Muscle of back (tissue), 13 donors: ENCODE measurements around the gene SLC29A2. TPM values are rescaled to one million over a fixed set of nuclear protein-coding genes. Genes with fewer than 3 reads are reported as not detected.

ENCODE experiments used
- DNase-seq, 3 donors: peaks; one replicate each; pipeline versions ENCODE4 v3.0.0 to v3.0.0-alpha.2; 2013
- long read RNA-seq, 9 donors: transcript quantifications; one replicate each; lab custom pipeline, GENCODE V29; 2026
- polyA plus RNA-seq, 10 donors: library from polyadenylated mRNA; unstranded; fragments of 120-200 nt; gene quantifications; one replicate each; pipeline ENCODE4 v1.2.1, GENCODE V29; 2013; ENCODE audit not compliant: insufficient read length in 10 of 10

The SLC29A2 gene, protein sequence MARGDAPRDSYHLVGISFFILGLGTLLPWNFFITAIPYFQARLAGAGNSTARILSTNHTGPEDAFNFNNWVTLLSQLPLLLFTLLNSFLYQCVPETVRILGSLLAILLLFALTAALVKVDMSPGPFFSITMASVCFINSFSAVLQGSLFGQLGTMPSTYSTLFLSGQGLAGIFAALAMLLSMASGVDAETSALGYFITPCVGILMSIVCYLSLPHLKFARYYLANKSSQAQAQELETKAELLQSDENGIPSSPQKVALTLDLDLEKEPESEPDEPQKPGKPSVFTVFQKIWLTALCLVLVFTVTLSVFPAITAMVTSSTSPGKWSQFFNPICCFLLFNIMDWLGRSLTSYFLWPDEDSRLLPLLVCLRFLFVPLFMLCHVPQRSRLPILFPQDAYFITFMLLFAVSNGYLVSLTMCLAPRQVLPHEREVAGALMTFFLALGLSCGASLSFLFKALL
- 10 to 100 TPM; 14.5 to 30.4 (median 24.5) TPM for polyA plus RNA-seq
- long read RNA-seq, donor 1, partial matches to known transcripts = 0 of 2 reads
- long read RNA-seq, donor 1, other reads (novel, unspliced or antisense) = 0 of 2 reads
- long read RNA-seq, donor 2, partial matches to known transcripts = 0 of 1 reads
- long read RNA-seq, donor 2, other reads (novel, unspliced or antisense) = 0 of 1 reads
- long read RNA-seq, donor 3 = 0 reads
- long read RNA-seq, donor 4, partial matches to known transcripts = 5 of 6 reads
- long read RNA-seq, donor 4, other reads (novel, unspliced or antisense) = 0 of 6 reads
- long read RNA-seq, donor 5, partial matches to known transcripts = 0 of 1 reads
- long read RNA-seq, donor 5, other reads (novel, unspliced or antisense) = 0 of 1 reads
- long read RNA-seq, donor 6, partial matches to known transcripts = 0 of 3 reads
- long read RNA-seq, donor 6, other reads (novel, unspliced or antisense) = 0 of 3 reads
- long read RNA-seq, donor 7, partial matches to known transcripts = 0 of 1 reads
- long read RNA-seq, donor 7, other reads (novel, unspliced or antisense) = 0 of 1 reads
- long read RNA-seq, donor 8, partial matches to known transcripts = 0 of 1 reads
- long read RNA-seq, donor 8, other reads (novel, unspliced or antisense) = 0 of 1 reads
- long read RNA-seq, donor 9 = 0 reads

DNA sequence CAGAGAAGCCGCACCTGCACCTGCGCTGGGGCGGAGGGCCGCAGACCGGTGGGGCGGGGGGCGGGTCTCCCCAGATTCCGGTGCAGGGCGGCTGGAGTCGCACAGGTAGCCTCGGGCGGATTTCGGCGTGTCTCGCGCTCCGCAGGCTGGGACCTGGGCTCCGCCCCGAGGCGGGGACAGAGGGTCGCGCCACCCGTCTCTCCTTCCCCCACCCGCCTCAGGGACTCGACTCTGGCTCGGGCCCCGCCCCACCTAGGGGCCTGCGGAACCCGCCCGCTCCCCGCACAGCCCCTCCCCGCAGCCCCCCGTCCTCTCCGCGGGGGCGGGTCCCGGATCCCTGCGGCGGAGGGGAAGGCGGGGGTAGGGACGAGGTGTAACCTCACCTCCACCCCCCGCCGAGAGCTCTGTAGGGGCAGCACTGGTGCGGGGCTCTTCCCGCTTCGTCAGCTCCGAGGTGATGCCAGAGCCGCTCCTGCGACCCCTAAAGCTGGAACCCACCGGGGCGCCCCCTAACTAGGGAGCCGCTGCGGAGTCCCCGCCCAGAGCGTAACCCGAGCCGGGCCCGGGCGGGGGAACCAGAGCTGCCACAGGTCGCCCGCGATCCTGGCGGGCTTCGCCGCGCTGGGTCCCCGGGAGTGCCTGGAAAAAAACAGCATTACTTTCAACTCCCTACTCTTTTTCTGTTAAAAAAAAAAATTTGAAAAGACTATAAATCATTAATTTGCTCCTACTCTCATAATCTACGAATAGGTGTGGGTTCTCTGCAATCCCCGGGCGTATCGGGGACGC, at the start of gene SLC29A2:
Gene SLC29A2, minus strand, starts transcription at position 134 of the 789 bp plus-strand sequence. CDS start 169 bp downstream, outside the sequence.
- peak; percentile 22 to 58 (median 38) for DNase-seq

DNA sequence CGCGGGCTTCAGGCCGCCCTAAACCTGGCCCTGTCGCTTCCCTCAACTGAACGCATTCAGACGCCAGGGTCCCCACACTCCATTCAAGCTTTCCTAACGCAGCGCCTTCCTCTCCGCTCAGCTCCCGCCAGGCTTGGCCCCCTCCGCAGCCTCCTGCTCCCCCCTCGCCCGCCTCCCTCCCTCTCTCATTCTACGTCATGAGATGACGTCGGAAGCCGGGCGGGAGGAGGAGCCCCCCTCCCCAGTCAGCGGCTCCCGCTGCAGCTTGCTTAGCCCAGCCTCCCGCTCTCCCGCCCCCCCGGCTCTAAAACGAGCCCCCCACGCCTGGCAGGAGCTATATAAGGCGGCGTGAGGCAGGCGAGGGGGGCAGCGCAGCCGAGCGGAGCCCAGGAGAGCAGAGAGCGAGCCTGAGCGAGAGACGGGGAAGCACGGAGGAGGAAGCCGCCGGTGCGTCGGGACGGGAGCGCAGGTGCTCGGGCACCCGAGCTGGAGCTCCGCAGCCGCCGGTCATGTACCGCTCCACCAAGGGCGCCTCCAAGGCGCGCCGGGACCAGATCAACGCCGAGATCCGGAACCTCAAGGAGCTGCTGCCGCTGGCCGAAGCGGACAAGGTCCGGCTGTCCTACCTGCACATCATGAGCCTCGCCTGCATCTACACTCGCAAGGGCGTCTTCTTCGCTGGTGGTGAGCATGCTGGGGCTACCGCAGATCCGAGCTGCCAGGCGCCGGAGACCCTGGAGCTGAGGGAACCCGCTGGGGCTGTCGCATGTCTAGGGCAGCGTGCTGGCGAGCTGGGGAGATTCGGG, 49.3 kb upstream of the SLC29A2 start, which contains the start of gene NPAS4:
Gene NPAS4, plus strand, starts transcription at position 365 of the 806 bp plus-strand sequence. Its CDS starts 145 bp downstream, at position 510.
- DNase-seq = no peak

DNA sequence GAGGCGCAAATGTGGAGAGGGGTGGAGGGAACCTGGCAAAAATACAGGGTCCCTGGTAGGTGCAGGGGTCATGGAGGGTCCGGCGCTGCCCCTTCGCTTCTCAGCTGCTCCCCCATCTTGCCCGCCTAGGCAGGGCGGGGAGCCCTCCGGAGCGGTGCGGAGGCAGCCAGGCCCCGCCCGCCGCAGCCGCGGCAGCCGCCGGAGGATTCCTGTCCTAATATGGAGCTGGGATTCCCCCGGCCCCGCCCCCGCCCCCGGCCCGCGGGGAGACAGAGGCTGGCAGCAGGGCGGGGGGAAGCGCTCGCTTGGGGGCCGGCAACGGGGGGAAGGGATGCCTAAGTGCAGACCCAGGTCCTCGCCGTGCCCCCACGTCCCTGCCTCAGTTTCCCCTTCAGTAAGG, 48.3 kb upstream of the SLC29A2 start:
- DNase-seq = no peak

DNA sequence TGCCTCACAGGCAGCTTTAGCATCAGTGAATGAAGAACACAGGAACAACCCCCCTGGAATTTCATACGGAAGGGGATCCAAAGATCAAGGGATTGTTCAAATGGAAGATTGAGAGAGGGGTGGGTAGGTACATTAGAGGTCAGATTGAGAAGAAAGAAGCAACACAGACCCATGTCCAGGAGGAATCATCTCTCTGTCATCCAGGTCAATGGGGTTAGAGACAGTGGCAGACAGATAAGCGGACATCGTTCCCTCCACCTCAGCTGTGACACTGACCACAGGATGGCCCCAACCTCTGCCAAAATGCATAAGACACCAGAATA, 47.4 kb upstream of the SLC29A2 start:
- DNase-seq = no peak

DNA sequence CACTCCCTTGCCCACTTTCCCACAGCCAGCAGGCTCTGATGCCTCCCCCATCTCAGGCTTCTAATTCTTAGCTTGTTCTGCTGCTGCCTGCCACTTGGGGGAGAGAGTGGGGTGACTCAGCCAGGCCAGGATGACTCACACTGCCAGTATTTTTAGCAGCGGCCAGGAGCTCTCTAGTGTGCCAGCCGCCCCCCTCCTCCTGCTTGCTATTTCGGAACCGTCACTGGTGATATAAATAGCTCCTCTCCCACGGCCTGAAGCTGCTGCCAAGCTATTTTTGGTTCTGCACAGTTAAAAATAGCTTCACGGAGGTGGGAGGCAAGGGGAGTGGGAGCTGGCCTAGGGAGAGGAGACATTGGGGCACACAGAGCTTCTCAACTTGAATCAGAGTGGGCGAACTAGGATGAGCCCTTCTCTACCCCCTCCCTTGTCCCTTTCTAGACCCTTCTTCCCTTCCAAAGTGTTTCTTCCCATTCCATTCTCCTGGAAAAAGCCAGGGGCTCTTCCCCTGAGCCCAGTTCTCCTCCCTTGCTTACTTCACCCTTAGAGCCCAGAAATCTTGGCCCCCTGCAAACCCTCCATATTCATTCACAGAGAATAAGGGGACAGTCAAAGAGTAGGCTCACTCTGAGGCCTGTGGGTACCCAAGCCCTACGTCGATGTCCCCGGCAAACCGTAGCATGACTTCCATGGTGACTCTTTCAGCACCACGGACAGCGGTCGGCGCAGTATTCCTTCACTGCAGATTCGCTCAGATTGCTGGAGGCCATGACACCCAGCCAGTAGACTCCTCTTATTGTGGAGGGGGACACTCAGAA, 46.8 kb upstream of the SLC29A2 start:
- peak; percentile 74 to 96 (median 80) for DNase-seq

DNA sequence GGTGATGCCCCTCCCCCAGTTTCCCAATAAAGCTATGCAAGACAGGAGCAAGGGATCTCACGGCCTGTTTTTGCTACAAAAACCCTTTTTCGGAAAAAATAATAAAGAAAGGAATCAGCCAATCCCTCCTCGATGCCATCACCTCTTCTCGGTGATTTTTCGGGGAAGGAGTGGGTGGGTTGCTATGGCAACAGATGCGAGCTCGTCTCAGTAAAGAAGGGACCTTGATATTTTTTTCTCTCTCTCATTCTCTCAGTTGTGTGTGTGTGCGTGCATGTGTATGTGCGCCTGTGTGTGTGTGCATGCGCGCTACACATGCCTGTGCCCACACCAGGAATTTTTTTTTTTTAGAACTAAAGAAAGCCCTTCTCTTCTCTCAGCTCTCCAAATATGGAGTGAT, 45.4 kb upstream of the SLC29A2 start:
- no peak for DNase-seq

DNA sequence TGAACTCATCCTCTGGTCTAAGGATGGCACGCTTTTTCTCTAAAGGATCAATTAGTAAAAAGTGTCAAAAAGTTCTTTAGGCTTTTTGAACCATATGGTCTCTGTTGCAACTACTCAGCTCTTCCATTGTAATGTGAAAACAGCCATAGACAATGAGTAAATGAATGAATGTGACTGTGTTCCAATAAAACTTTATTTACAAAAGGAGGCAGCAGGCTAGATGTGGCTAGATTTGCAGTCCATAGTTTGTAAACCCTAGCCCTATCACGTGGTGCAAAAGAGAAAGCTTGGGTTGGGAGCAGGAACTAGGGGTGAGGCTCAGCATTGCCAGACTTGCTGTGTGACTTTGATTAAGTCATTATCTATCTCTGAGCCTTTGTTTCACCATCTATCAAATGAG, 43.9 kb upstream of the SLC29A2 start:
- DNase-seq = no peak

DNA sequence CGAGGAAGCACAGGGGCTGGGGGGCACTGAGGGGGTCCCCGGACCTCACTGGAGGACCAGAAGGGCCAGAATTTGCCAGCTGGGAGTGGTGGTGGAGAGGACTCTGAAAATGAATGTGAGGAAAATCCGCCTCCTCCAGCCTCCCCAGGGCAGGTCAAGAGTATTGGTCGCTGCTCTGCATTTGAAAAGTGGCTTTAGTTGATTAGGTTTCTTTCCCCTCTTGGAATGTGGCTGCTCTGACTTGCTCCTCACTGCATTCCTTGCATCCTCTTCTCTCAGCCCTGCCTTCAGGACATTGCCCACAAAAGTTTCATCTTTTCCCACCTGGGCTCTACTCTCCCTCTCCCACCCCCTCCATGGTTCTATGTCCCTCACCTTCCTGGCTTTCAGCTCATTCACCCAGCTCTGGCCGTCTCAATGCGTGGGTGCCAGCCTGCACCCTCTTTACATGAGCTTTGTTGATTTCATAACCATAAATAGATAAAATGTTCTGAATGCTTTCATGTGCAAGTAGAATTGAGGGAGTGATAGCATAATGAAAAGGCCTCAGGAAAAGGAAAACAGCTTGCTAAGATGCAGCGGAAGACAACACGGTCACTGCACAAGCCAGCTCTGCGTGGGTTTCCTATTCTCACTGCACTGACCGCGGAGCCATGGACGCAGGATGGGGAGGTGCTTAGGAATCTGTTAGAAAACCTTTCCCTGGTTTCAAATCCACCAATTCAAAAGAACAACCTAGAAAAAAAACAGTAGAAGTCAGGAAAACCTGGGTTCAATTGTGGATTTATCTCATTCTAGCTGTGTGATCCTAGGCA, 42.8 kb upstream of the SLC29A2 start:
- no peak for DNase-seq

DNA sequence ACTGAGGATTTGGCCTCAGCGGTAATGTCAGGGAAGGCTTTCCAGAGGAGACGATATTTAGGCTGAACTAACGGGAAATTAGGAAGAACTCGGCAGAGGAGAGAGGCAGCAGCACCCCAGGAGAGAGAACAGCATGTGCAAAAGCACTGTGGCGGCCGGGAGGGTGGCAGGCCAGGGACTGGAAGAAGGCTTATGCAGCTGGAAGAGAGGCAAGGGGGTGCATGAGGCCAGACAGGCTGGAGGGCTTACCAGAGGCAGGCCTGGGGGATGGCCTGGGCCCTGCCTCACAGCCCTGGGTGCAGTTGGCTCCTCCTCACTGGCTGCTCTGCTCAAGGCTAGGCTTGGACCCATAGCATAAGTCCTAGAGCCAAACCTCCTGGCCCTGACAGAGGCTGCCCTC, 41.6 kb upstream of the SLC29A2 start:
- no peak for DNase-seq

DNA sequence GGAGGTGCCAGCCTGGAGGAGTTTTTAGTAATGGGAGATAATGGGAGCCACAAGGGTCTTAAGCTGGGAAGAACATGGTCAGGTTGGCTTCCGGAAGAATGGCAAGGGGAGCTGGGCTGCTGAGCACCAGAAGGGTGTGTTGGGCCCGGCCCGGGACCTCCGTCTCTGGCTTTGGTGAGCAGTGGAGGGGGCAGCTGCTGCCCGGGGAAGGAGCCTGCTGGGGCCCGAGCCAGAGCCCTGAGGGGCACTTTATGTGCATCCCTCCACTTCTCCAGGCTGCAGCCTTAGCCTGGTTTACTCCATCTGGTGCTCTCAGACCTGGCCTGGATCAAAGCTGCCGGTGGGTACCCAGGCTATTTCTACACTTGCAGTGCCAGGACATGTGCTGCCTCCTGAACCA, 40.5 kb upstream of the SLC29A2 start:
- DNase-seq = no peak

DNA sequence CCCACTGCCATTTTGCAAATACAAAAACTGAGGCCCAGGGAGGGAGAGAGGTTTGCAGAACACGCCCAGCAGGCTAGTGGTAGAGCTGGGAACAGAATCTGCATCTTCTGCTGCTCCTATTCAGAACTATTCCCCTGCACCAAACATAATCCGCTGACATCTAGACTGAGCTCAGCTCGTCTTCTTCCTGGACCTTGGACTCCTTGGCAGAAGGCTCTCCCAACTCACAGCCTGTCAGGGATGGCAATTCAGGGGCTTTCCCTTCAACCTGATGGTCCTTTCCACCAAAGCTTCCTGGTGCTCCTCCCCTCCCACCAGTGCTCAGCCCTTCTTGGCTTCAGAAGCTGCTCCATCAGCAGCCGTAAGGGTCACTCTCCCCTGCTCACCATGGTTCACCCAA, 39.8 kb upstream of the SLC29A2 start:
- no peak for DNase-seq

DNA sequence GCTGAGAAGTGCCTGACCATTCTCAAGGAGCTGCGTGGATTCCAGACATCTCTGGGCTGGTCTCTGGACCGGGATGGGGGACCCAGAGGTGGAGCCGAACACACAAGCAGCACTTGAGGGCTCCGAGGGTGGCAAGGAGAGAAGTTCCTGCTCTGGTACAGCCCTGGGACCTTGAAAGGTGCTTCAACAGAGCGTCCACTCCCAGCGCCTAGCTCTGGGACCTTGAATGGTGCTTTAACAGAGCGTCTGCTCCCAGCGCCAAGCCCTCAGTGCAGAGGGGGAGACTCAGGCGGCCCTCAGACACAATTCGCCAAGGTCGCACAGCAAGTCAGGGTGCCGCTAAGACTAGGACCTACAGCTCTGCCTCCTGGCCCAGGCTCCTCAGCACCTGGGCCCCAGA, 38.6 kb upstream of the SLC29A2 start:
- no peak for DNase-seq

DNA sequence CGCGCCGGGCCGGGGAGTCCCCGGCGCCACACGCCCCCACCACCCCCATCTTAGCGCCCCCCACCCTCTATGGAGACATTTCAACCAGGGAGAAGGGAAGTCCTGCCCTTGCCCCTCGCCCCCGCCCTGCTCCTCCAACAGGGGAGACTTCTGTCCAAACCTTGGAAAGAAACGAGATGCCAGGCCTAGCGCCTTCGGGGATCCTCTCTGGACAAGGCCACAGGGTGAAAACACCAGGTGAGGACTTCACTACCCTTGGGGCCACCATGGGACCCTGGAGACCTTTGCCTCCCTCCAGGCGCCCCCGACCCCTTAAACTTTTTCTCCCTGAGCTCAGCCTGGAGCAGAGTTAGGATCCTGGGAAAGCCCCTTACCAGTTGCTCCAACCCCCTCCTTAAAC, 37.7 kb upstream of the SLC29A2 start:
- DNase-seq = no peak

DNA sequence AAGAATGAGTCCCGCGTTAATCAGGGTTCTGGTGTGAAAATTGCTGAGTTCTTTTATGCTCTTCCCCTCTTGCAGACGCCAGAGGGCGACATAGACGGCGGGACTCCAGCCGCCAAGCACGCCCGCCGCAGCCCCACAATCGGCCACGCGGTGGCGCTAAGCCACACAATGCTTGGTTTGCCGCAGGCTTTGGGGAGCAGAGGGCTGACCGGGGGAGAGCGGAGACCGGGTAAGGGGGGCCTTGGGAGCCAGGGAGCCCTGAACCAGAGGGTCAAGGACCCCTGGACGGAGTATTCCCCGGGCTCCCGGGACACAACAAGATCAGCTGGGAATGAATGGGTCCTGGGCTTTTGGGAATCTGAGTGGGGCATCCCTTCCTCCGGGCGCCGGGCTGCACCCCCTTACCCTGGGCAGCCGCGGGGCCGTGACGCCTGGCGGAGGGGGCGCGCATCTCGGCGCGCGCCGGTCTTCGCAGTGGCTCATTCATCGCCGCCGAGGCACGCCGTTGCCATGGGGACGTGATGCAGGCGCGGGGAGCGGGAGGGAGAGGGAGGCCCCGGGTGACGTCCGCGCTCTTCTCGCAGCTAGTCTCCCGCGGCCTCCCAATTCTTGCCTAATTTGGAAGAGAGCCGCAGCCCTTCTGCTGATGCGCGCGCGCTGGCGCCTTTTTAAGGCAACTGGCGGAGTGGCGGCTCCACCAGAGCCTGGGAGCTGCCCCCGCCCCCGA, 37.1 kb upstream of the SLC29A2 start:
- peak; percentile 90 to 93 (median 93) for DNase-seq

DNA sequence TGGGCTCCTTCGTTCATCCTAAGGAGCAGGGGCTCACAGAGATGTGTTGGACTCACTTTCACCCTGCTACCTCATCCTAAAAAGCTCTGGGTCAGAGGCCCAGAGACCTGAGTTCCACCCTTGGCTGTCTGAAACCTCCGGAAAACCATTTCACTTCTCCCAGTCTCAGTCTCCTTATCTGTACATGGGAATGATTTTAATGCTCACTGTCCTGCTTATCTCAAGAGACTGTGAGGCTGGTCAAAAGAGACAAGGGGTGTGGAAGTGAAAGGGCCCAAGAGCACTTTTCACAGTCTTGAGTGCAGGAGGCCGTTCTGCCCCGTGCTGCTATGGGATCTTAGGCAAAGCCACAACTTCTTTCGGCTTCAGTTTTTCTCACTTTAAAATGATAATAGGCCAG, 36.1 kb upstream of the SLC29A2 start:
- DNase-seq = no peak

DNA sequence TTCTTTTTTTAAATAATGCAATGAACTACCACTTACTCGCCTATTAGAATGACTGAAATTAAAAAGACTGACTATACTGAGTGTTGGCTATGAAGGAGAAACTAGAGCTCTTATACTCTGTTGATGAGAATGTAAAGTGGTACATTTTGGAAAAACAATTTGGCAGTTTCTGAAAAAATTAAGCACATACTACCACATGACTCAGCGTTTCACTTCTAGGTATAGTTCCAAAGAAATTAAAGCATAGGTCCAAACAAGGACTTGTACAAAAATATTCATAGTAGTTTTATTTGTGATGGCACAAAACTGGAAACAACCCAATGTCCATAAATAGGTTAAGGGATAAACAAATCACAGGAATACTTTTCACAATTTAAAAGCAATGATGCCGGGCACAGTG, 22.4 kb upstream of the SLC29A2 start:
- DNase-seq = no peak

DNA sequence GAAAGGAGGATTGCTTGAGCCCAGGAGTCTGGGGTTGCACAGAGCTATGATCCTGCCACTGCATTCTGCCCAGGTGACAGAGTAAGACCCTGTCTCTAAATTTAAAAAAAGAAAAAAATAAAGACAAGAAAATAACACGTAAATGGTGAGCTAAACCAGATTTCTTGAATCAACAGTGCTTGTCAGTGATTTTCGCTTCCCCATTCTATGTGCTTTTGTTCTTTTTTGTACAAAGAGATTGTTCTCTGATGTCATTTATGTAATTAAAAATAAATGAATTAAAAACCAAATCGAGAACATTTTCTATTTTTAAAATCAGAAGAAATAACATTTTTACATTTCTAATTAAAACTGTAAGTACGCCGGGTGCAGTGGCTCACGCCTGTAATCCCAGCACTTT, 19.8 kb upstream of the SLC29A2 start:
- DNase-seq = no peak

DNA sequence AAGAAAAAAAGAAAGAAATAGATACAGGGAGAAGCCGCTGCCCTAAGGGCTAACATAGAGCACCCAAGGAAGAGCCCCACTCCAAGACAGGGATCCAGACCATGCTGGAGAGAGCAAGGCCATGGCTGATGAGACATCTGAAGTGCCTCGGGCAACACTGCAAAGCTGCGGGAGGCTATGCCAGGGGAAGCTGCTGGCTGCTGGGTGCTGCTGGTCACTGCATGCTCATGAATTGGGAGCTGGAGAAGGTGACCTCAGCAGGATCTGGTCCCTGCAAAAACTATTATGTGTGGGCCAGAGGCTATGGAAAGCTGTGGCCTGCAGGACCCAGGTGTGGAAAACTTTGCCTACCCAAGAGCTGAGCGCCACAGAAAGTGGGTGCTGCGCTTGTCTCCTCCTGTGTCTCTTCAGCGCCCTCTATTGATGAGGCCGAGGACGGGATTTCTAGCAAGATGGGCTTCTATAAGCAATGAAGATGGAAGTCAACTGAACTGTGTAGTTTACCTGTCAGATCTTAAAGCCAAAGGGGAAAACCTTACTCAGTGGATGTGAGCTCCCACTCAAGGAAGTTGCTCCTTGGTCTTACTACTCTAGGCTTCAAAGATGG, 17.3 kb upstream of the SLC29A2 start:
- DNase-seq = peak; percentile 40 to 58 (median 41)
